GM21529 (cell line): Measurements from ENCODE around the gene SF3B5.
"Not testable (repeated sequence)": the region's sequence is repeated elsewhere in the genome, so short reads cannot be mapped to it uniquely, and the experiment has no call there.

Experiments
- ATAC-seq: cut with Tn5 transposase; IDR thresholded peaks from one replicate; pipeline ENCODE4 v1.9.1; 2021; ENCODE audit not compliant: unreplicated experiment

The SF3B5 gene

DNA sequence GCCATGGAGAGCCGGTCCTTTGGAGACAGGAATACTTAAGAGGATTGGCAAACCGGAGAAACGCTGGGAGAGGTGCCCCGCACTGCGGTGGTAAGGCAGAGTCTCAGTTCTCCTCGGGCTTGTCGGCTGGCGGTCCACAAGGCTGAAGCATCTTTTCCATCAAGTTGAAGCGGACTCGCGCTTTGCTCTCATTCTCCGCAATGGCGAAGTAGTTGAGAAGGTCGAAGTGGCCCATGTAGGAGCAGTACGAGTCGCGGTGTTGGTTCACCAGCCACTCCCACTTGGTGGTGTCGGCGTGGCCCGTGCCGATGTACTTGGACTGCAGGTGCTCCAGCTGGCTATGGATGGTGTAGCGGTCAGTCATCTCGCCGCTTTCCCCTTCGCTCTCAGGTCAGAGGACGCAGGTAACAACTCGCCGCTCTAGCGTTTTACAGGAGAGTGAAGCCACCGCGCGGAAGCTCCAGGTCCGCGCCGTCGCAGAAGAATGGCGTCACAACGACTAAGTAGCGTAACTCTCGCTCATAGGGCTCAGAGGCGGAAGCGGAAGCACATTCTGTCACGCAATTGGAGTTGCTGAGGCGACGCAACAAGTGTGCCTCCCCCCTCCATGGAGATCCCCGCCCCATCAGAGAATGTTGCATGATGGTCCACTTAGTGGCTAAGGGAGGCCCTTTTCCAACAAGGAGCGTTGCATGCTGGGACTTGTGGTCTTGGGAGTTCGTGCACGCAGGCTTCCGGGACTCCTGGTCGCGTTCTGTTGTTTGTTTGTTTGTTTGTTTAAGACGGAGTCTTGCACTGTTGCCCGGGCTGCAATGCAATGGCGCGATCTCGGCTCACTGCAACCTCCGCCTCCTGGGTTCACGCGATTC lies at the start of gene SF3B5:
Gene SF3B5 (minus strand): TSS at position 440 of the 869 bp plus-strand sequence. CDS start 76 bp downstream, at position 364.
- ATAC-seq: peak; percentile 93

DNA sequence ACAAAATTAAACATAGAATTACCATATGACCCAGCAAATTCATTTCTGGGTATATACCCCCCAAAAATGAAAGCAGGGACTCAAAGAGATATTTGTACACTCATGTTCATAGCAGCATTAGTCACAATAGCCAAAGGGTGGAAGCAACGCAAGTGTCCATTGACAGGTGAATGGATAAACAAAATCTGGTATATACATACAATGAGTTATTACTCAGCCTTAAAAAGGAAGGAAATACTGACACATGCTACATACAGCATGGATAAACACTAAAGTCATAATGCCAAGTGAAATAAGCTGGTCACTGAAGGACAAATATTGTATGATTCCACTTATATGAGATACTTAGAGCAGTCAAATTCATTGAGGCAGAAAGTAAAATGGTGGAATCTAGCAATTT lies 49.6 kb upstream of the SF3B5 start:
- no peak for ATAC-seq

DNA sequence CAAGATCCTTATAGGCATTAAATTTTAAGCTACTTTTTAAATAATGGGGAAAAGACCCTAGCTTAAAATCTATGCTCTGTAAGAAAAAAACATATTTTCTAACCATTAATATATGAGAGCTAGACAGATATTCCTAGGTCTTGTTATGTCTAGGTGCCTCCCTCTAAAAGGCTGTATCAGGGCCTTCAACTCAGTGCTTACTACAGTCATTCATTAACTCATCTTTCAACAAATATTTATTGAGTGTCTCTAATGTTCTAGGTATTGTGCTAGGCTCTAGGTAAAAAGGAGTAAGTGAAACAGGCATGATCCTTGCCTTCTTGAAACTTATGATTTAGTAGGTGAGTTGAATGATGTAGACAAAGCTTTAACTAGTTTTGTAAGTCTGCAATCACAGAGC lies 48.5 kb upstream of the SF3B5 start:
- ATAC-seq: no peak

DNA sequence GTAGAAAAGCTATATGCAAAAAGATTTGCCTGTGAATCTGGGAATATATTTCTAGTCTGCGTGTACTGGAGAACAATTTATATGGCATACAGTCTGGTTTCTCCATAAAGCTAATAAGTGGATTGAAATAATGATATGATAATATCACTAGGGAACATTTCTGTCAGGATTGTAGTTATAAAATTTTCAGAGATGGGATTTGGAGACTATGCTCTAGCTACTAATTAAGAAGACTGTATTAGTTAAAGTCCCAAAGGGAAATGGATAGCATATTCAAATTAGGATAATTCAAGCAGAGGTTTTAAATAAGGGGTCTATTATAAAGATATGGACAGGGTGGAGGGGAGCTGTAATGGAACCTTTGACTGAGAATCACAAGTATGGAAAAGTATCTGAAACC lies 47.7 kb upstream of the SF3B5 start:
- no peak for ATAC-seq

DNA sequence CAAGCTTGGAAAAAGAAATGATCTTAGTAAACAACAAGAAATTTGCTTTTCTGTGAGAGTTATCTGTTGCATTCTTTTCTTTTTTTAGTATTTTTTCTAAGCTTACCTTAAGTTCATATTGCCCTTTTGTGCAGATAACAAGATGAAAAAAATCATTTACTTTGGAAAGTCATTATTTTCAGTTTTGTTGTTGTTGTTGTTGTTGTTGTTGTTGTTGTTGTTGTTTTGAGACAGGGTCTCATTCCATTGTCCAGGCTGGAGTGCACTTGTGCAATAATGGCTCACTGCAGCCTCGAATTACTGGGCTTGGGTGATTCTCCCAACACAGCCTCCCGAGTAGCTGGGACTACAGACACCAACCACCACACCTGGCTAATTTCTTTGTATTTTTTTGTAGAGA lies 46.1 kb upstream of the SF3B5 start:
- no peak for ATAC-seq

DNA sequence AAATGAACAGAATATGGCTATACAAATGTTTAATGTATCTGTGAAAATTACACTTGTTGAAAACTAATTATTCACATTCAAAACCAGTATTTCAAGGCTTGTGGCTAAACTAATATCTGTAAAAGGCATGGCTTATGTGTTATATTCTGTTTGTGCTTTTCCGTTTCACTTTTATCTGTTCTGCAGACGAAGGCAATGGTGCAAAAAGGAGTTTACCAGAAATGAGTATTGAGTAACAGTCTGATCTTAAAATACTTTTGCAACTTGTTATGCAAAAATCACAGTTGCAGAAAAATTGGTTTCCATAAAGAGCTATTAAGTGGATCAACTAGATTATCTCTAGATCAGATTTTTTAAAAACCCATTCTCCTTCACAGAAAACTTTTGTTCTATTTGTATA lies 45.5 kb upstream of the SF3B5 start:
- ATAC-seq: peak; percentile 89

DNA sequence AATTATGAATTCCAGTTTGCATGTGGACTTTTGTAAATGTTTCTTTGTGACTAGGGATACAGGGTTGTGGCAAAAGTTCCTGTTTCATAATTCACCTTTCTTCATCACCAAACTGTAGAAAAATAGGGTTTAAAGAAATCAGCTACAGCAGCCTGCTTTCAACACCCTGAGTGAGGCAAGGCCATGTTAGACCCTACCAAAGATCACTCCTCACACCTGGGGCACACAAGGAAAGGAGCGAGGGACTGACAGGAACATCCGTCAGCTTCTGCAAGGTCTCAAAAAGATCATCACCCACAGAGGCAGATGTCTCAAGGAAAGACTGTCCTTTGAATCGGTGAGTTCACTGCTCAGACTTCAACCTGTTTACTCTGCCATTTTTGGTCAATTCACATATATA lies 44.4 kb upstream of the SF3B5 start:
- ATAC-seq: no peak

DNA sequence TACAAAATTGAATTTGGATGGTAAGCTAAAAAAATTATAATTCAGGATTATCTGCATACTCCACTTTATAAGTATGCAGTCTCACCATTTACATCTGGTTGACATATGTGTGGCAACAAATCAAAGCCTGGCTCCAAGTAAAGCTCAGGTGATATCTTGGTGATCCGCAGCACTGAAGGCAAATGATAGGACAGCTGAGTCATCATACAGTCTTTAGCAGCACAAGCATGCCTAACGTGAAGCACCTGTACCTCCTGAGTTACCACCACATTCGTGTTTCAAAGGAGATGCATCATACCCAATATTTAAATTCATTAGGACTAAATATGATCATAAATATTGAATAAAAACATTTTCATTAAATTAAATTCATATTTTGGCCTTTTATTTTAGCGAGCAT lies 43.2 kb upstream of the SF3B5 start:
- ATAC-seq: no peak

DNA sequence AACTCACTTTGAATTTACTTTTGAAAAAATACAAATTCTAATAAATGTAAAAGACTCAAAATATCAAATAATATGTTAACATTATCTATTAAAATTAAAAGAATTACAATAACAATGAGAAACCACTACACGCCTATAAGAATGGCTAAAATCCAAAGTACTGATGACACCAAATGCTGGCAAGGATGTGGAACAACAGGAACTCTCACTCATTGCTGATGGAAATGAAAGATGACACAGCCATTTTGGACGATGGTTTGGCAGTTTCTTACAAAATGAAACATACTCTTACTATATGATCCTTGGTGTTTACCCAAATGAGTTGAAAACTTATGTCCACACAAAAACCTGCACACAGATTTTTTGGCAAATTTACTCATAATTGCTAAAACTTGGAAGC lies 39.4 kb upstream of the SF3B5 start:
- ATAC-seq: no peak

DNA sequence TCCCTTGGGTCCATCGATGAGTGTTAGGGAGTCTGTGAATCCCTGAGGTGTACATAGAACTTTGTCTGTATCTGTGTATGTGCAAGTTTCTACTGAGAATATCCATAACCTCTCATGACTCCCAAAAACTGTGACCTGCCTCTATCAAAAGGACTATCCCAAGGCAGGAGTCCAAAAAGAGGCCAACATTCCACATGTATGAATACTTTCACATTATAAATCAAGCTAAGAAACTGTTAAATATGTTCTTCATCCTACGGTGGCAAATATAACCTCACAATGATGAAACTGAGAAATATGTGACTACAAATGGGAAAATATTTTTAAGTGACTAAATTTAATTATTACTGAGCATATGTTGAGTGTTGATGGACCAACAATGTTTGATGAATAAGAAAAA lies 38.8 kb upstream of the SF3B5 start:
- no peak for ATAC-seq

DNA sequence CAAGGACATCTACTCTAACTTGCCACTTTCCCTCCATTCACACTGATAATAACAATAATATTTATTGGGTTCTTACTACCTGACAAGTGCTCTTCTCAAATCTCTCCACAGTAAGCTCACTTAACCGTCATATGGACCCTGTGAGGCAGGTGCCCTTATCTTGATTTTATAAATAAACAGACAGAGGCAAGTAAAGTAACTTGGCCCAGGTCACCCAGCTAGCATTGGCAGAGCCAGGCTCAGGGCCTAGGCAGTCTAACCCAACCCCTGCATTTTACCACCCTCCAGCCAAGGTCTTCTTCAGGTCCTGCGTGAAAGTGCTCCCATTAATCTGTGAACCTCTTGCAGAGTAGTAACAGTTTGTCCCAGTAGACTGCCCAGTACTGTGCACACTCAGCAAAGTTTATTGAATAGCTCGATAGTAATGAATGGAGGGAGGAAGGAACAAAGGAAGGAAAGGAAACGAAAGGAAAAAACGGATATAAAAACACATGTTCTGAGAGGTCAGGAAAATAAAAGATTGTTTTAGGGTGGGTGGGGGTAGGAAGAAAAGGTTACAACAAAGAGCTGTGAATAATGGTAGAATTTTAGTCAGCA lies 38.0 kb upstream of the SF3B5 start:
- no peak for ATAC-seq

DNA sequence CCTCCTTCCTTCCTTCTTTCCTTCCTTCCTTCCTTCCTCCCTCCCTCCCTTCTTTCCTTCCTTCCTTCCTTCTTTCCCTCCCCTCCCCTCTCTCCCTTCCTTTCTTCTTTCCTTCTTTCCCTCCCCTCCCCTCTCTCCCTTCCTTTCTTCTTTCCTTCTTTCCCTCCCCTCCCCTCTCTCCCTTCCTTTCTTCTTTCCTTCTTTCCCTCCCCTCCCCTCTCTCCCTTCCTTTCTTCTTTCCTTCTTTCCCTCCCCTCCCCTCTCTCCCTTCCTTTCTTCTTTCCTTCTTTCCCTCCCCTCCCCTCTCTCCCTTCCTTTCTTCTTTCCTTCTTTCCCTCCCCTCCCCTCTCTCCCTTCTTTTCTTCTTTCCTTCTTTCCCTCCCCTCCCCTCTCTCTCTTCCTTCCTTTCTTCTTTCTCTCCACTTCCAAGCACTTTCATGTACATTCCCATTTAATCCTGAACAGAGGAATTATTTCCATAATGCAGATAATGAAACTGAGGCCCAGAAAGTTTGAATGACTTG lies 36.9 kb upstream of the SF3B5 start:
- not testable (repeated sequence) for ATAC-seq

DNA sequence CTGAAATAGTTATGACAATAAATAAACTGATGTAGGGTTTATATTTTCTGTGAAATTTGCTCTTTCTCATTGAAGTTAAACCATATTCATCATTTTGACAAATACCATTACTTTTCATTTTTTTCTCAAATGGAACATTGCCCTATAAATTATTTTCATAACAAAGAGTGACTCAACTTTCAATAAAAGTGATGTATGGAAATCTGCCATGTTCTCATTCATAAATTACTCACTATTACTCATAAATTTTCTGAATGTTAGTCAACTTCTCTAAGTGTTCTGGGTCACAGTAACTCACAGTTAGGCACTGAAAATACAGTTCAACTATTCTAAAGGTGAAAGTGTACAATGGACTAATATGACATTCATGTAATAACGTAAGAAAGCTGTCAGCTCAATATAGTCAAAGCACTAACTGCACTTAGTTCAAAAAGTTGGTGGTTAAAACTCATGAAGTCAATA lies 35.9 kb upstream of the SF3B5 start:
- ATAC-seq: no peak

DNA sequence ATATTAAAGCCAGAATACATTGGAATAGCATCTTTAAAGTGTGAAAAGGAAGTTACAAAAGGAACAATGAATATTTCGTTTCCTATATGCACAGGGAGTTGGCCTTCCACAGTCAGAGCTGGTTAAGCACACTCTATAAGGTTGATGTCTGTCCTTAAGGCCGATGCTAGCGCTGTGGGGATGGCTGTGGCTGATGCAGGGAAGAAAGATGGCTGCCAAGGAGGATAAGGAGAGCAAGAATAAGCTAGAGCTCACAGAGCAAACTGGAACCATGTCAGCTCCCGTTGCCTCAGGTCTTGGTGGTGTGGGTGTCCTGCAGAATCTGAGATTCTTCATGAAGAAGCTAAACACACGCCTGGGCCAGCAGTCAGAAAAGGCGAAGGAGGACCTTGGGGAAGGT lies 34.1 kb upstream of the SF3B5 start:
- ATAC-seq: no peak

DNA sequence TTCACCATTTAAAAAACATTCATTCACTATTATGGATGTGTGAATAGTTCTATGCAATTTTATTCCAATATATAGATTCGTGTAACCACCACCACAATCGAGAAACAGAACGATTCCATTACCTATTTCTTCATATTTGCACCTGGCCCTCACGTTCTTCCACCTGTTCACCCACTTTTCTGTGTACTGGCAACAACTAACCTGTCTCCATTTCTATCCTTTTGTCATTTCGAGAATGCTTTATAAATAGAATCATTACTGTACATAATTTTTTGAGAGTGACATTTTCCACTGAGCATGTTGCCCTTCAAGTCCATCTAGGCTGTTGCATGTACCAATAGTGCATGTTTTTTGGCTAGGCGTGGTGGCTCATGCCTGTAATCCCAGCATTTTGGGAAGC lies 31.7 kb upstream of the SF3B5 start:
- no peak for ATAC-seq

DNA sequence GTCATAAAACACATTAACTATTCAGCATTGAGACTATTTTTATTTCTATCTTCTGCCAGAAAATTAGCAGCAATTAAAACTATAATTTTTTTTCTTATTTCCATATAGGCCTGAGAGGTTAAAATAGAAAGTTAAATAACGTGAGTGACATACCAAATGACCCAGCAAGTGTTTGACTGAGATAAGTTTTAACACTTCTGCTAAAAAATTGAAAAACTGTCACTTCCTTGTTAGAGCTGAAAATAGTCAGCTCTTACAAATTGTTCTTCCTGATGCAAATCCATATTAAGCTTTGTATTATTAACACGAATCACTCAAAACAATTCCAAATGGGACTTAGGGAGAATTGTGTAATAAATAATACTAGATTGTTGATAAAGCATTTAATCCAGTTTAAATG lies 28.5 kb upstream of the SF3B5 start:
- no peak for ATAC-seq

DNA sequence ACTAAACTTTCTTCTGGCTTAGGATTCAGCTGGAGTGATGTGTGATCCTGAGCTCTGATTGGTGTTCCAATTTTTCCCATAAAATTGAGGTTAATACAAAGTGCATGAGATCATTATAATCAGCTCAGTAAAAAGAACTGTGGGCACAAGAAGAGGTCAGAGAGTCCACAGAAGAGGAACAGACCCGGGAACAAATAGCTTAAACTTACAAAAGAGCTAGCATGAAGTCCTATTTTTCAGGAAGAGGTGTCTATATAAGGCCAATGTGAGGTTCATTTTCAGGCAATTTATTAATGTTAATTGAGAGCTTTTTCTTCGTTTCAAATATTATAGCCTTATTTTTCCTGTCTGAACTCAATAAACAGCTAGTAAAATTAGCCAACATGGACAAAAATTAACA lies 28.0 kb upstream of the SF3B5 start:
- no peak for ATAC-seq

DNA sequence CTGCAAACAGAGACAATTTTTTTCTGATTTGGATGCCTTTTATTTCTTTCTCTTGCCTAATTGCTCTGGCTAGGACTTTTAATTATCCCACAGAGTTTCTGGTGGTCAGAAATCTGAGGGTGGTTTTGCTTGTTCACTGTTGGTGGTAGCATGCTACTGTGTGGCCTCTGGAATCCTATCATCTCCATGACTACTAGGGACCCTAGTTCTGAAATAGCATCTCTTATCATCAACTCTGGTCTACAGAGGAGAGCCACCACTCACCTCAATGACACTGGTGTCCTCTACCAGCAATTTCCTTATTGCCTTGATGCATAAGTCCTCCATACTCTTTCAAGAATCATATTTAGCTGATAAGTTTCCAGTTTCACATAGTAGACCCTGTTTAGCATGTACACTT lies 27.5 kb upstream of the SF3B5 start:
- ATAC-seq: no peak

DNA sequence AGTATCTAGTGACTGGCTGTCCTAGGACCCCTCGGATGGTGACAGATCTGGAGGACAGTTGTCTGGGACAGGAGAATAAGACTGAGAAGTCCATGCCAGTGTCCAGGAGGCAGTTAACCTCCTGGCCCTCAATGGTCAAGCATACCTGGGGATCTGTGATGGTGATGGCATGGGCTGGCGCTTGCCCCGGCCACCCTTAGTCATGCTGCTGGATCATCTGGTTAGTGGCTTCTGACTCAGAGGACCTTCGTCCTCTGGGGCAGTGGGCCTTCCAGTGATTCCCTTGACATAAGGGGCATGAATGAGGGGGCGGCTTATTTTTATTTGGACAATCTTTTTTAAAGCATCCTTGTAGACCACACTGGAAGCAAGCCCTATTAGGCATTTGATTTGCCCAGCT lies 24.0 kb upstream of the SF3B5 start:
- ATAC-seq: no peak

DNA sequence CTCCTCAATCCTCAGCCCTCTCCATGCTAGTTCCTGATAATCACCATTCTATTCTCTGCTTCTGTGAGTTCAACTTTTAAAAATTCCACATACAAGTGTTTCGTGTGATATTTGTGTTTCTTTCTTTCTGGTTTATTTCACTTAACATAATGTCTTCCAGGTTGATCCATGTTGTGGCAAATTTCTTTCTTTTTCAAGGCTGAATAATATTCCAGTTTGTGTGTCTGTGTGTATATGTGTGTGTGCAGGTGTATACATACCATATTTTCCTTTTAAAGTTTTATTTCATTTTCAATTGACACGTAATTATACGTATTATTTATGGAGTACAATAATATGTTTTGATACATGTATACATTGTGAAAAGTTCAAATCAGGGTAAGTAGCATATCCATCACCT lies 19.8 kb upstream of the SF3B5 start:
- ATAC-seq: no peak

DNA sequence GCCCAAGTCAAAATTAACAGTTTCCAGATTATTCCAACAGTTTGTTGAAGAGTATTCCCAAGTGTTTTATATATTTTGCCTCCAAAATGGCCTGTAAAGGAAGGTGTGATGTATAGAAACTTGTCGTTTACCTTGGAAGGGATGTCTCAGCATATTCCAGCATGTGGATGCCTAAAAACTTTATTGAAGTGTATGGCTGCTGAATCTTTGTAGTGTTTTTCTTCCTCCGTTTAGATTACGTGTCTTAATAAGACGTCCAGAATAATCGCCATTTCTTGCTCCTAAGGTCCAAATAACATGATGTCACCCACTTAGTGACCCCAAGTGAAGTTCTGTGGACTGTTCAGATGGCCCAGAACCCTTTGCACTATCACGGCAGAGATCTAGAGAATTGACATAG lies 18.0 kb upstream of the SF3B5 start:
- no peak for ATAC-seq

DNA sequence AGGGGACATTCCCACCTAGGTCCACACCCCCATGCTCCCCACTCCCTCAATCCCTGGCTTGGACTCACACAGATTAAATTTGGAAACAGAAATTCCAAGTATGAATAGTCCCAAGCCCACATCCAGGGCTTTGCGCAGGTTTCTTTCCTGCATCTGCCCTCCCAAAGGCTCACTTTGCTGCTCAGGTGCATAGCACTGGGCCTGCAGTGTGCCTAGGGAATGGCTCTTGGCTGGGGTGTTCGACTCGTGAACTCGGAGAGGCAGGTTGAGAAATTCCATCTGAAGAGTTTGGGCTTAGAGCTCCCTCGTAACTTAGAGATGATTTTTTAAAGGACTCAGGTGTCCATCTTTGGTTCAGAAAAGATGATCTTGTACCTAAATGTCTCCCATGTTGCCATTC lies 14.8 kb upstream of the SF3B5 start:
- no peak for ATAC-seq
